GM18517 (cell line): ENCODE data around the gene AMPD2.
"Not testable (repeated sequence)": the region's sequence is repeated elsewhere in the genome, so short reads cannot be mapped to it uniquely, and the experiment has no call there.

Source experiments
- ATAC-seq: cut with Tn5 transposase; IDR thresholded peaks from one replicate; pipeline ENCODE4 v1.9.1; 2021; ENCODE audit warnings: mild to moderate bottlenecking, moderate library complexity; ENCODE audit not compliant: unreplicated experiment

AMPD2 gene

DNA sequence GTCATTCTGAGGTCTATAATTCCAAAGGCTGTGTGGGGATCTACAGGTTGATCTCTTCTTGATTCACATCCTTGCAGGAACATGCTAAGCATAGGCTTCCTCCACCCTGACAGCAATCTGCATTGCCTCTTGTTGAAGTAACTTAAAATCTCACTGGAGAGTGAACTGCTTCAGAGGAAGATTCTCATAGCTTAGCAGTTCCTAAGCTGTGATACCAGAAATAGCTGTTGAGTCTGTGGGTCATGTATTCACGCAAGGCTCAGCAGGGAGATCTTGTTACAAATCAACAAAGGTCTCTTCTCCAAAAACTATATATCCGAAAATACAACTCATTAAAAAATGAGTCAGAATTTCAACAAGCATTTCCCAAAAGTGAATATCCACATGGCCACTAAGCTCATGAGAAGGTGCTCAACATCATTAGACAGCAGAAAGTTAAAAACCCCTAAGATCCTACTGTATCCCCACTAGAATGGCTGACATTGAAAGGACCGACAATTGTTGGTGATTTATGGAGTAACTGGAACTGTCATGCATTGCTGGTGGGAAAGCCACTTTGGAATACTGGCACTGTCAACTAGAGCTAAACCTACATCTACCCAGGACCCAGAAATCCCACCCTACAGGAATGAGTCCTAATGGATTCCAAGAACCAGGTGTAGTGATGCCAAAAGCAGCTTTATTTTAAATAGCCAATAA is 57.2 kb downstream of the AMPD2 start:
- not testable (repeated sequence) for ATAC-seq

GRCh38 chr1:109677459-109677858 is 57.8 kb downstream of the AMPD2 start:
- no peak for ATAC-seq

- not testable (repeated sequence) for ATAC-seq
These were observed 59.0 kb downstream of the AMPD2 start for GRCh38 chr1:109678637-109679036.
